RWPE2 (cell line): ENCODE results near the gene MITF.

ENCODE experiments used
- ATAC-seq: fragments of 200-7000 bp; cut with Tn5 transposase; 3 replicates; pipeline ENCODE4 v1.9.1; 2021; ENCODE audit warnings: low read depth
- DNase-seq: peaks from one replicate; pipeline ENCODE4 v3.0.0-alpha.2; 2020; ENCODE audit warnings: low spot score
- H3K27ac ChIP-seq: fragments of 450-650 bp; 2 replicates; pipeline ENCODE4 v1.5.1; 2017; ENCODE audit warnings: mild to moderate bottlenecking; ENCODE audit not compliant: poor library complexity, severe bottlenecking
- H3K27me3 ChIP-seq: fragments of 250-450 bp; sonication (Bioruptor Pico); 2 replicates; pipeline ENCODE4 v1.5.1; 2021; ENCODE audit warnings: mild to moderate bottlenecking, moderate library complexity; ENCODE audit not compliant: insufficient read depth, poor library complexity, severe bottlenecking
- H3K36me3 ChIP-seq: fragments of 250-450 bp; sonication (Bioruptor Pico); 2 replicates; pipeline ENCODE4 v1.5.1; 2020; ENCODE audit warnings: low read depth, mild to moderate bottlenecking, moderate library complexity
- H3K4me1 ChIP-seq: fragments of 250-450 bp; sonication (Bioruptor Pico); 2 replicates; pipeline ENCODE4 v1.5.1; 2021; ENCODE audit warnings: mild to moderate bottlenecking, moderate library complexity; ENCODE audit not compliant: insufficient read depth, poor library complexity, severe bottlenecking
- H3K4me3 ChIP-seq: fragments of 250-450 bp; sonication (Bioruptor Pico); 2 replicates; pipeline ENCODE4 v1.5.1; 2021; ENCODE audit warnings: mild to moderate bottlenecking, moderate library complexity; ENCODE audit not compliant: severe bottlenecking
- H3K9me3 ChIP-seq: fragments of 250-450 bp; sonication (Bioruptor Pico); 2 replicates; pipeline ENCODE4 v1.5.1; 2021; ENCODE audit warnings: mild to moderate bottlenecking, moderate library complexity; ENCODE audit not compliant: severe bottlenecking
- CTCF ChIP-seq: fragments of 450-650 bp; IDR thresholded peaks from one replicate; pipeline ENCODE4 v1.5.1; 2017; ENCODE audit warnings: mild to moderate bottlenecking, moderate library complexity; ENCODE audit not compliant: poor library complexity, severe bottlenecking

The MITF gene

GRCh38 chr3:69737392-69737791 is 1.9 kb upstream of the MITF start:
- H3K36me3 ChIP-seq = no peaks in the 10 kb centered on the region
- ATAC-seq = no peak
- no peaks in the 10 kb centered on the region for H3K27me3 ChIP-seq
- DNase-seq = no peak
- no peak overlapping the region for H3K4me3 ChIP-seq
- H3K27ac ChIP-seq = no peak overlapping the region
- H3K9me3 ChIP-seq = no peaks in the 10 kb centered on the region
- H3K4me1 ChIP-seq = no peaks in the 10 kb centered on the region
- no peak for TF ChIP-seq CTCF

- H3K27me3 ChIP-seq = no peaks in the 10 kb centered on the region
- H3K4me3 ChIP-seq = peak overlapping the region; percentile 82
- H3K4me1 ChIP-seq = no peaks in the 10 kb centered on the region
- no peak for ATAC-seq
- H3K36me3 ChIP-seq = no peaks in the 10 kb centered on the region
- no peak for DNase-seq
- no peaks in the 10 kb centered on the region for H3K9me3 ChIP-seq
- no peak overlapping the region for H3K27ac ChIP-seq
- TF ChIP-seq CTCF = no peak
Measured at GRCh38 chr3:69738315-69738714, 949 bp upstream of the MITF start.

- no peak overlapping the region for H3K27ac ChIP-seq
- ATAC-seq (no peak), DNase-seq (no peak)
- no peaks in the 10 kb centered on the region for H3K36me3 ChIP-seq
- no peaks in the 10 kb centered on the region for H3K9me3 ChIP-seq
- peak overlapping the region; percentile 82 for H3K4me3 ChIP-seq
- H3K27me3 ChIP-seq = no peaks in the 10 kb centered on the region
- no peak for TF ChIP-seq CTCF
- H3K4me1 ChIP-seq = no peaks in the 10 kb centered on the region
Measured at GRCh38 chr3:69738859-69739203, 433 bp upstream of the MITF start.

GRCh38 chr3:69740103-69741021 is 1.1 kb downstream of the MITF start:
- ATAC-seq = peak; percentile 66
- H3K4me1 ChIP-seq = no peaks in the 10 kb centered on the region
- no peaks in the 10 kb centered on the region for H3K36me3 ChIP-seq
- H3K27ac ChIP-seq = no peak overlapping the region
- no peak for TF ChIP-seq CTCF
- no peaks in the 10 kb centered on the region for H3K27me3 ChIP-seq
- DNase-seq = peak; percentile 71
- H3K4me3 ChIP-seq = peak overlapping the region; percentile 82
- H3K9me3 ChIP-seq = no peaks in the 10 kb centered on the region
